BJ (cell line): ENCODE data around the gene FCHSD2. TPM values are rescaled to one million over a fixed set of nuclear protein-coding genes. Genes with fewer than 3 reads are reported as not detected.

Experiments
- CTCF ChIA-PET: fragments of 350-600 bp; formaldehyde crosslinking; extraction: SDS; loops from one replicate; lab custom pipeline; 2021; ENCODE audit warnings: antibody characterized with exemption, inconsistent platforms; lab: Yijun Ruan, JAX
- POLR2A ChIA-PET: fragments of 300-600 bp; sonication (Branson Sonifier 250); formaldehyde crosslinking; extraction: SDS; loops from one replicate; lab custom pipeline; 2021; ENCODE audit warnings: antibody characterized with exemption; lab: Charles Lee
- DNase-seq: peaks from one replicate; pipeline ENCODE4 v3.0.0-alpha.2; 2011; ENCODE audit warnings: low read depth
- H3K27me3 ChIP-seq: 2 replicates; pipeline ENCODE4 v1.6.0; 2011; ENCODE audit warnings: low read length; ENCODE audit not compliant: control insufficient read depth, insufficient read depth
- H3K36me3 ChIP-seq: 2 replicates; pipeline ENCODE4 v1.5.1; 2011; ENCODE audit warnings: low read length; ENCODE audit not compliant: control insufficient read depth, insufficient read depth
- H3K4me3 ChIP-seq: 2 replicates; pipeline ENCODE4 v1.5.1; 2011; ENCODE audit warnings: low read depth, mild to moderate bottlenecking, control low read depth, low read length
- CTCF ChIP-seq: IDR thresholded peaks from 2 replicates; pipeline ENCODE4 v1.5.1; 2011; ENCODE audit warnings: low read depth, mild to moderate bottlenecking, control low read depth, inconsistent platforms, low read length, moderate library complexity; ENCODE audit not compliant: insufficient read depth
- polyA plus RNA-seq: library from polyadenylated mRNA; depleted of rRNA; stranded (reverse); fragments of >200 nt; gene quantifications from 2 replicates; pipeline ENCODE4 v1.2.3, GENCODE V29; 2011

FCHSD2 gene
- polyA plus RNA-seq, 1 experiment, result 24.9 TPM

- Histone ChIP-seq H3K27me3 (no peaks in the 10 kb centered on the region), H3K36me3 (no peaks in the 10 kb centered on the region; the same call in 1 of the 2 replicates), H3K4me3 (no peak overlapping the region)
- no peak for TF ChIP-seq CTCF
- ChIA-PET POLR2A (no interaction called here), CTCF (no interaction called here)
- DNase-seq, result no peak
Measured at GRCh38 chr11:72876147-72876546, 266.0 kb downstream of the FCHSD2 start.

DNA sequence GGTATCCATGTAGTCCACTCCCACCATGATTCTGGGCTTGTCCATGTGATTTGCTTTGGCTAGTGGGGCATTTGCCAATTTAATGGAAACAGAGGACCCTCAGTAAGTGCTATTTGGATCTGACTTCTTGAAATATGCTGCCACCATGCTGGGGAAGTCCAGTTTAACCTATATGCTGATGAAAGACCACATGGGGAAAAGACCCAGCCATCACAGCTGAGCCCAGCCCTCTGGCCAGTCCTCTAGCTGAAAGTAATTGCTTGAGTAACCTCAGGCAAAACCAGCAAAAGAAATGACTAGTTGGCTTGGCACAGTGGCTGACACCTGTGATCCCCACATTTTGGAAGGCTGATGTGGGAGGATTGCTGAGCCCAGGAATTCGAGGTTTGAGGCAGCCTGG lies 266.4 kb downstream of the FCHSD2 start:
- DNase-seq, result no peak
- Histone ChIP-seq H3K27me3 (no peaks in the 10 kb centered on the region), H3K36me3 (no peaks in the 10 kb centered on the region; the same call in 1 of the 2 replicates), H3K4me3 (no peak overlapping the region)
- POLR2A ChIA-PET, result no interaction called here
- no peak for TF ChIP-seq CTCF
- CTCF ChIA-PET, result interaction anchor here (1.3 kb wide), 1 partner anchor 10 kb away, joined by 4 read pairs; no protein-coding TSS in a partner anchor

DNA sequence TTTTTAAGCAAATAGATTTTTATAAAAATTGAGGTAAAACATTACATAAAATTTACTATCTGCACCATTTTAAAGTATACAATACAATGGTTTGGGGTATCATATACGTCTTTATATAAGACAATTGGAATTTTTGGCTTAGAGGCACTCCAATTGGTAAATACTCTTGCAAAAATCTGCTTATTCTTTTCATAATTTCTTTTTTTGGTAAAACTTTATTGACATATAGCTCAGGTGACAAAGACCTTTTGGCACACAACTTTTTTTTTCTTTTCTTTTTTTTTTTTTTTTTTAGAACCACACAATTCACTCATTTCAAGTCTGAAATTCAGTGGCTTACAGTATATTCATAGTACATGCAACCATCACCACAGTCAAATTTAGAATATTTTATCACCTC lies 270.1 kb downstream of the FCHSD2 start:
- DNase-seq, result no peak
- CTCF ChIA-PET, result no interaction called here
- Histone ChIP-seq H3K36me3 (peaks cover 3% of the 10 kb centered on the region), H3K27me3 (no peaks in the 10 kb centered on the region), H3K4me3 (no peak overlapping the region)
- POLR2A ChIA-PET, result no interaction called here
- TF ChIP-seq CTCF, result no peak

GRCh38 chr11:72871119-72871518 lies 271.0 kb downstream of the FCHSD2 start:
- CTCF ChIA-PET, result no interaction called here
- H3K36me3 ChIP-seq, result peaks cover 3% of the 10 kb centered on the region; the same call in 1 of the 2 replicates
- DNase-seq, result no peak
- no peaks in the 10 kb centered on the region for H3K27me3 ChIP-seq
- POLR2A ChIA-PET, result no interaction called here
- no peak for TF ChIP-seq CTCF
- H3K4me3 ChIP-seq, result no peak overlapping the region

- no peaks in the 10 kb centered on the region for H3K27me3 ChIP-seq
- TF ChIP-seq CTCF, result no peak
- H3K36me3 ChIP-seq, result peaks cover 3% of the 10 kb centered on the region; the same call in 1 of the 2 replicates
- no peak overlapping the region for H3K4me3 ChIP-seq
- POLR2A ChIA-PET, result no interaction called here
- no peak for DNase-seq
- CTCF ChIA-PET, result no interaction called here
Measured at GRCh38 chr11:72869831-72870230, 272.3 kb downstream of the FCHSD2 start.
